Endothelial cell (in vitro differentiated cells): ENCODE measurements around the gene GOLT1A. TPM values are rescaled to one million over a fixed set of nuclear protein-coding genes. Genes with fewer than 3 reads are reported as not detected.

ENCODE experiments used
- DNase-seq: peaks from one replicate; pipeline ENCODE4 v3.0.0; 2021; ENCODE audit warnings: low spot score
- H3K27ac Mint-ChIP-seq: one replicate; pipeline ENCODE4 v1.8.0; 2021; ENCODE audit warnings: mixed read lengths, inconsistent platforms; ENCODE audit not compliant: unreplicated experiment
- H3K27me3 Mint-ChIP-seq: one replicate; pipeline ENCODE4 v1.8.0; 2021; ENCODE audit warnings: mild to moderate bottlenecking, moderate library complexity, mixed read lengths, inconsistent platforms; ENCODE audit not compliant: unreplicated experiment
- H3K36me3 Mint-ChIP-seq: one replicate; pipeline ENCODE4 v1.8.0; 2021; ENCODE audit warnings: mild to moderate bottlenecking, low read depth, mixed read lengths, inconsistent platforms; ENCODE audit not compliant: unreplicated experiment
- H3K4me1 Mint-ChIP-seq: one replicate; pipeline ENCODE4 v1.8.0; 2021; ENCODE audit warnings: mild to moderate bottlenecking, mixed read lengths, inconsistent platforms; ENCODE audit not compliant: unreplicated experiment
- H3K4me3 Mint-ChIP-seq: one replicate; pipeline ENCODE4 v1.8.0; 2021; ENCODE audit warnings: mild to moderate bottlenecking, mixed read lengths, inconsistent platforms; ENCODE audit not compliant: unreplicated experiment
- H3K9me3 Mint-ChIP-seq: one replicate; pipeline ENCODE4 v1.8.0; 2021; ENCODE audit warnings: mixed read lengths, inconsistent platforms; ENCODE audit not compliant: unreplicated experiment
- total RNA-seq: library from RNA; stranded (reverse); fragmentation: NEBNext Ultra II Directional; extraction: Animal tissue kit (Norgen Biotek cat#: 25700); gene quantifications from one replicate; pipeline ENCODE4 v1.2.1, GENCODE V29; 2021; ENCODE audit not compliant: unreplicated experiment
- TF ChIP-seq, protein P1 (sequence below): fragments of 200-600 bp; sonication (generic); IDR thresholded peaks from one replicate; pipeline ENCODE4 v1.5.0; 2021; ENCODE audit warnings: antibody characterized with exemption; ENCODE audit not compliant: unreplicated experiment

Gene GOLT1A
- total RNA-seq, 1 donor from 2014 or later, result 0.51 TPM

DNA sequence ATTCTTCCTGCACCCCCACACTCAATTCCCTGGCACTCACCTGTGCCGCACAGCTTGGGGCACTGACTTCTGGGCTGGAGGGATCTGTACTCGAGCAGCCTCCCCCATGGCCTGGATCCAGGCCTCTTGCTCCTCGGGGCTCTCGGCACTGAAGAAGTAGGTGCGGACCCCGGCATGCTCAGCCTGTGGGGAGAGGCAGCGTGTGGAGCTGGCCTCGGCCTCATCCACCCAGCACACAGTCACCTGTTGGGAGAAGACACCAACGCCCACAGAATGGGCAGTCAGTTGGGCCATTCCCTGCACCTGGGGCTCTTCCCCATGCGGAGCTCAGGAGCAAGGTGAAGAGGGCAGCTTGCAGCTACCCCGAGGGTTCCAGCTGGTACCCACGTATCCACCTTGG is 47.5 kb upstream of the GOLT1A start:
- peaks cover 15% of the 10 kb centered on the region for H3K27me3 Mint-ChIP-seq
- H3K36me3 Mint-ChIP-seq, result peaks cover 3% of the 10 kb centered on the region
- no peak overlapping the region for H3K4me3 Mint-ChIP-seq
- no peak overlapping the region for H3K27ac Mint-ChIP-seq
- TF ChIP-seq, protein P1, sequence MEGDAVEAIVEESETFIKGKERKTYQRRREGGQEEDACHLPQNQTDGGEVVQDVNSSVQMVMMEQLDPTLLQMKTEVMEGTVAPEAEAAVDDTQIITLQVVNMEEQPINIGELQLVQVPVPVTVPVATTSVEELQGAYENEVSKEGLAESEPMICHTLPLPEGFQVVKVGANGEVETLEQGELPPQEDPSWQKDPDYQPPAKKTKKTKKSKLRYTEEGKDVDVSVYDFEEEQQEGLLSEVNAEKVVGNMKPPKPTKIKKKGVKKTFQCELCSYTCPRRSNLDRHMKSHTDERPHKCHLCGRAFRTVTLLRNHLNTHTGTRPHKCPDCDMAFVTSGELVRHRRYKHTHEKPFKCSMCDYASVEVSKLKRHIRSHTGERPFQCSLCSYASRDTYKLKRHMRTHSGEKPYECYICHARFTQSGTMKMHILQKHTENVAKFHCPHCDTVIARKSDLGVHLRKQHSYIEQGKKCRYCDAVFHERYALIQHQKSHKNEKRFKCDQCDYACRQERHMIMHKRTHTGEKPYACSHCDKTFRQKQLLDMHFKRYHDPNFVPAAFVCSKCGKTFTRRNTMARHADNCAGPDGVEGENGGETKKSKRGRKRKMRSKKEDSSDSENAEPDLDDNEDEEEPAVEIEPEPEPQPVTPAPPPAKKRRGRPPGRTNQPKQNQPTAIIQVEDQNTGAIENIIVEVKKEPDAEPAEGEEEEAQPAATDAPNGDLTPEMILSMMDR, result no peak
- peaks cover 6% of the 10 kb centered on the region for H3K4me1 Mint-ChIP-seq
- no peaks in the 10 kb centered on the region for H3K9me3 Mint-ChIP-seq
- DNase-seq, result no peak

DNA sequence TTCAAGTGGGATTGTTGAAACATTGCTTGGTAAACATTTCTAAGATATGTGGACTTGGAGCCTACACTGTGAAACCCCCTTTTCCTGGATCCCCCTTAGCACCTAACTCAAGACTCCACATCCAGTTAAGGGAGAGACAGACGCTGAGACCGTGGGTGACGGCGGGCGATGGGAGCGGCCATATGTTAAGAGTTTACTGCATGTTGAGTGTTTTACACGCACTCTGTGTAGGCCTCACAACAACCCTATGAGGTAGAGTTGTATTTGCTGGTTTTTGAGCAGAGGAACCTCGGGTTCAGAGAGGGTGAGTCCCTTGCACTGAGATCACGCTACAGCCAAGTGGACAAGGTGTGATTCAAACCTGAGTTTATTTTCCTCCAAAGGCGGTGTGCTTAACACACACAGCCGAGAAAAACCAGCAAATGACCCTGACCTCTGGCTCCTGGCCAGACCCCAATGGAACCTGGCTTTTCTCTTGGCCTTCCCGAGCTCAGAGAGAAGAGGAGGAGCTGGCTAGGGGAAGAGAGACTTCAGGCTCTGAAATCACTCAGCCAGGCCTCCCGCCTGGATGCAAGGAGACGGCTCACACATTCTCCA is 46.9 kb upstream of the GOLT1A start:
- TF ChIP-seq, protein P1, result no peak
- H3K27ac Mint-ChIP-seq, result peak overlapping the region; percentile 84
- H3K36me3 Mint-ChIP-seq, result peaks cover 3% of the 10 kb centered on the region
- DNase-seq, result no peak
- peaks cover 15% of the 10 kb centered on the region for H3K27me3 Mint-ChIP-seq
- no peaks in the 10 kb centered on the region for H3K9me3 Mint-ChIP-seq
- no peak overlapping the region for H3K4me3 Mint-ChIP-seq
- H3K4me1 Mint-ChIP-seq, result peaks cover 9% of the 10 kb centered on the region

DNA sequence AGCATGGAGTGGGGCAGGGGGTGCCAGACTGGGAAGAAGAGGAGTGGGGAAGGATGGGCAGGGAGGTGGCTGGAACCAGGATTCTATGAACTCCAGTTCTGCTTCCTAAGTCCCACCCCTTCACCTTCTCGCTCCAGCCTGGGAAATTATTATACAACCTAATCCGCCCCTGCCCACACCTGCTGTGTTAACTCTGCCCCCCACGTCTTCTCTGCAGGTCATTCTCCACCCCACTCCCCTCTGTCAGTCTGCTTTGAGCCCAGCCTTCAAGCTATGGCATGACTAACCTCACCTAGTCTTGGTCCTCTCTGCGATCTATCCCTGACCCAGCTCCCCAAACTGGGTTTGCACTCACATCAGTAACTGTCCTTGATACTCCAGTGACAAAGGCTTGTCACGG is 46.0 kb upstream of the GOLT1A start:
- DNase-seq, result no peak
- TF ChIP-seq, protein P1, result no peak
- Mint-ChIP-seq H3K4me1 (peaks cover 14% of the 10 kb centered on the region), H3K4me3 (no peak overlapping the region), H3K36me3 (peaks cover 3% of the 10 kb centered on the region), H3K9me3 (no peaks in the 10 kb centered on the region), H3K27ac (peak overlapping the region; percentile 84), H3K27me3 (peaks cover 15% of the 10 kb centered on the region)

DNA sequence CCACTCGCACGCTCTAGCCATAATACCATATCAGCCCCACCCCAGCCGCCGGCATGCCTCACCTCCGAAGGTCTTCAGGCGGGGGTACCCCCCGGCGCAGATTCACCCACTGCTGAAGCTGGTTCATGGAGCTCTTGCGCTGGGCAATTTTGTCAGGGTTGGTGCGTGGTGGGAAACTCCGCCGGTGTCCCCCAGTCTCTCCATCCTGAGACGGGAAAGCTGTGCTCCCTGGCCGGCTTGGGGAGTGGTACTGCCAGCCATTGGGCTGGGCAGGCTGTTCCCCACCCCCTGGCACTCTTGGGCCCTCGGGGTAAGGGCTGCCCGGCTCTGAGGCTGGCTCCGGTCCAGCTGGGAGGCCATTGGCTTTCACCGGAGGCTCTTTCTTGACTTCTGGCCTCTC is 45.4 kb upstream of the GOLT1A start:
- H3K4me1 Mint-ChIP-seq, result peaks cover 14% of the 10 kb centered on the region
- no peaks in the 10 kb centered on the region for H3K9me3 Mint-ChIP-seq
- peaks cover 15% of the 10 kb centered on the region for H3K27me3 Mint-ChIP-seq
- no peak overlapping the region for H3K4me3 Mint-ChIP-seq
- DNase-seq, result no peak
- peaks cover 3% of the 10 kb centered on the region for H3K36me3 Mint-ChIP-seq
- TF ChIP-seq, protein P1, result no peak
- no peak overlapping the region for H3K27ac Mint-ChIP-seq

DNA sequence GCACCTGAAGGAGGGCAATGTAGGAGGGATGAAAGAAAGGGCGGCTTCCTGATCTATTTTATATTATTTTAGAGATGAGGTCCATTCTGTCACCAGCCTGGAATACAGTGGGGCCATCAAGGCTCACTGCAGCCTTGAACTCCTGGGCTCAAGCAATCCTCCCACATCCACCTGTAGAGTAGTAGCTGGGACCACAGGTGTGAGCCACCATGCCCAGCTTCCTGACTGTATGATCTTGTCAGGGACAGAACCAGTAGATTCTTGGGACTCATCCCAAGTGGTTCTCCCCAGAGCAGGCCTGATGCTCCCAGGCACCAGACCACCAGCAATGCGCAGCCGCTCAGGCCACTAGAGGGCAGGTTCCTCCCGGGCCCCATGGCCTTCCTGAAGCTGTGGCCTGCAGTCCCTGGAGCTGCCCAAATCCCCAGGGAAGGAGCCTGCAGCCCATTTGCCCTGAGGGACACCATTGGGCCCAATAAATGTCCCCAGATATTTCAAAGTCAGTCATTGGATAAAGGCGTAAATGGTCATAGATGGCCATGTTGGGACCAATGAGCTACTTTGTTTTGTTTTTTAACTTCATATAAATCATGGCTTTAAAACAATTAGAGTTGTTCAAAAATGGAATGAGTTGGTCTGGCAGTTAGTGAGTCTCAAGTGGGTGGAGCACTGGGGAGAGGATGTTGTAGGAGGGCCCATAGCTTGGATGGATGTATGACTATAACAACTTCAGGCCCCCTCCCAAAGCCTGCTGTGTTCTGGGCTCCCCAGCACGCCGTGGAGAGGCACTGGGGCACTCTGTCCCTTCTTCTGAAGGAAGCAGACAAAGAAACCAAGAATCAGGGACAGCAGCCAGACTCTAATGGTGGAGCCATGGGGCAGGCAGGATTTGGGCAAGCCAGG is 44.7 kb upstream of the GOLT1A start:
- Mint-ChIP-seq H3K36me3 (peaks cover 3% of the 10 kb centered on the region), H3K9me3 (no peaks in the 10 kb centered on the region), H3K4me1 (peaks cover 14% of the 10 kb centered on the region), H3K27me3 (peaks cover 12% of the 10 kb centered on the region), H3K27ac (no peak overlapping the region), H3K4me3 (no peak overlapping the region)
- TF ChIP-seq, protein P1, result peak; percentile 72
- DNase-seq, result peak; percentile 85
